GM23338 (cell line): ENCODE data around the gene KIF2A.

Experiments
- EZH2phosphoT487 ChIP-seq: fragments of 200-600 bp; sonication (generic); IDR thresholded peaks from one replicate; pipeline ENCODE4 v1.8.1; 2018; ENCODE audit warnings: antibody characterized with exemption; ENCODE audit not compliant: unreplicated experiment
- TF ChIP-seq, protein P1 (sequence below), 2 experiments: fragments of 200-600 bp in 1 of 2; sonication (generic) in 1 of 2; conservative IDR thresholded peaks; 2 replicates each; pipeline versions ENCODE4 v1.5.1 to v1.6.1; 2016 to 2017; ENCODE audit warnings: antibody characterized with exemption in 2 of 2, low read depth in 2 of 2, mild to moderate bottlenecking in 2 of 2, moderate library complexity in 1 of 2

DNA sequence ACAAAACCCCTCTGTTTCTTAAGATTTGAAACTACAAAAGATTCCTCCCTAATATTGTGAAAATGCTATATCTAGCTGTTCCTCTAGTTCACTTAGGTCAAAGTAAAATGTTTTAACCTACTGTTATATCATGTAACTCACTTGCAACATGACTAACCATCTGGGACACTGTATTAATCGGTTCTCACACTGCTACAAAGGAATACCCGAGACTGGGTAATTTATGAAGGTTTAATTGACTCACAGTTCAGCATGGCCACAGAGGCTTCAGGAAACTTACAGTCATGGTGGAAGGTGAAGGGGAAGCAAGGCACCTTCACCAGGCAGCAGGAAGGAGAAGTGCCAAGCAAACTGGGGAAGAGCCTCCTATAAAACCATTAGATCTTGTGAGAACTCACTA, 63.0 kb downstream of the KIF2A start:
- TF ChIP-seq, protein P1, sequence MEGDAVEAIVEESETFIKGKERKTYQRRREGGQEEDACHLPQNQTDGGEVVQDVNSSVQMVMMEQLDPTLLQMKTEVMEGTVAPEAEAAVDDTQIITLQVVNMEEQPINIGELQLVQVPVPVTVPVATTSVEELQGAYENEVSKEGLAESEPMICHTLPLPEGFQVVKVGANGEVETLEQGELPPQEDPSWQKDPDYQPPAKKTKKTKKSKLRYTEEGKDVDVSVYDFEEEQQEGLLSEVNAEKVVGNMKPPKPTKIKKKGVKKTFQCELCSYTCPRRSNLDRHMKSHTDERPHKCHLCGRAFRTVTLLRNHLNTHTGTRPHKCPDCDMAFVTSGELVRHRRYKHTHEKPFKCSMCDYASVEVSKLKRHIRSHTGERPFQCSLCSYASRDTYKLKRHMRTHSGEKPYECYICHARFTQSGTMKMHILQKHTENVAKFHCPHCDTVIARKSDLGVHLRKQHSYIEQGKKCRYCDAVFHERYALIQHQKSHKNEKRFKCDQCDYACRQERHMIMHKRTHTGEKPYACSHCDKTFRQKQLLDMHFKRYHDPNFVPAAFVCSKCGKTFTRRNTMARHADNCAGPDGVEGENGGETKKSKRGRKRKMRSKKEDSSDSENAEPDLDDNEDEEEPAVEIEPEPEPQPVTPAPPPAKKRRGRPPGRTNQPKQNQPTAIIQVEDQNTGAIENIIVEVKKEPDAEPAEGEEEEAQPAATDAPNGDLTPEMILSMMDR (conservative IDR thresholded peaks at IDR 0.05; ENCODE audit: low read depth in 2 of 2): no peak
- TF ChIP-seq EZH2phosphoT487: no peak
